HCT116 (cell line): ENCODE measurements around the gene MICAL3.

ENCODE experiments used
- CTCF ChIP-seq, 3 experiments: fragments of 200-600 bp in 1 of 3; sonication (generic) in 1 of 3; IDR thresholded peaks in 2 of 3; conservative IDR thresholded peaks in 1 of 3; 2 replicates each; pipeline ENCODE4 v1.5.1; 2012 to 2017; ENCODE audit warnings: low read depth in 2 of 3, low read length in 2 of 3, antibody characterized with exemption in 1 of 3, borderline replicate concordance in 1 of 3, control low read depth in 1 of 3, mild to moderate bottlenecking in 1 of 3, mixed read lengths in 1 of 3, mixed run types in 1 of 3, moderate library complexity in 1 of 3; ENCODE audit not compliant: insufficient read depth in 1 of 3
- EZH2 ChIP-seq: fragments of 200-600 bp; sonication (generic); IDR thresholded peaks from 2 replicates; pipeline ENCODE4 v1.6.1; 2017; ENCODE audit warnings: antibody characterized with exemption, mixed run types
- POLR2A ChIP-seq: IDR thresholded peaks from 2 replicates; pipeline ENCODE4 v1.7.0; 2011; ENCODE audit warnings: borderline replicate concordance; ENCODE audit not compliant: insufficient read depth, insufficient read length; ENCODE audit errors: extremely low read depth
- SIN3A ChIP-seq: IDR thresholded peaks from 2 replicates; pipeline ENCODE4 v1.6.1; 2012; ENCODE audit warnings: low read depth

- TF ChIP-seq SIN3A (no peak), CTCF (IDR thresholded peaks at IDR 0.05 in 2 of 3, conservative IDR thresholded peaks at IDR 0.05 in 1 of 3; ENCODE audit: borderline replicate concordance in 1 of 3, insufficient read depth in 1 of 3, low read depth in 2 of 3, low read length in 2 of 3) (peak in 2 of 3 experiments; percentile 66 to 74; a peak in 4 of 6 replicates), EZH2 (no peak), POLR2A (no peak)
These were observed 46.4 kb upstream of the MICAL3 start for GRCh38 chr22:18070556-18071306.
